Heart left ventricle (tissue), 16 donors: ENCODE measurements around the gene FBXW8. TPM values are rescaled to one million over a fixed set of nuclear protein-coding genes. Genes with fewer than 3 reads are reported as not detected.

Experiments used
- ATAC-seq, 4 donors: fragments of 200-7000 bp; cut with Tn5 transposase; one replicate each; pipeline ENCODE4 v1.9.1; 2020 to 2022; ENCODE audit warnings: moderate library complexity in 4 of 4, mild to moderate bottlenecking in 3 of 4, moderate number of reproducible peaks in 1 of 4
- DNase-seq, 5 donors: peaks; one replicate each; pipeline ENCODE4 v3.0.0-alpha.2; 2020
- H3K27ac ChIP-seq, 12 donors: fragments of 200-600 bp; sonication (generic) in 4 of 12; one replicate each; pipeline versions ENCODE4 v1.5.0 to v1.8.0; 2016 to 2022; ENCODE audit warnings: mild to moderate bottlenecking in 2 of 12
- H3K27me3 ChIP-seq, 9 donors: fragments of 200-600 bp; sonication (generic) in 2 of 9; one replicate each; pipeline versions ENCODE4 v1.5.1 to v1.8.0; 2016 to 2022; ENCODE audit warnings: mild to moderate bottlenecking in 3 of 9
- H3K36me3 ChIP-seq, 9 donors: fragments of 200-600 bp; sonication (generic) in 2 of 9; one replicate each; pipeline versions ENCODE4 v1.5.0 to v1.8.0; 2018 to 2022; ENCODE audit warnings: mild to moderate bottlenecking in 2 of 9
- H3K4me1 ChIP-seq, 12 donors: fragments of 200-600 bp; sonication (generic) in 4 of 12; one replicate each; pipeline versions ENCODE4 v1.5.0 to v1.8.0; 2016 to 2022; ENCODE audit warnings: mild to moderate bottlenecking in 3 of 12
- H3K4me3 ChIP-seq, 12 donors: fragments of 200-600 bp; sonication (generic) in 4 of 12; one replicate each; pipeline versions ENCODE4 v1.5.0 to v1.8.0; 2017 to 2022; ENCODE audit warnings: mild to moderate bottlenecking in 9 of 12, moderate library complexity in 4 of 12
- H3K9me3 ChIP-seq, 12 donors: fragments of 200-600 bp; sonication (generic) in 4 of 12; one replicate each; pipeline versions ENCODE4 v1.5.0 to v1.8.0; 2016 to 2022; ENCODE audit warnings: mild to moderate bottlenecking in 1 of 12
- CTCF ChIP-seq, 12 donors: fragments of 200-600 bp; sonication (generic) in 4 of 12; IDR thresholded peaks; one replicate each; pipeline versions ENCODE4 v1.5.0 to v1.8.0; 2018 to 2022; ENCODE audit warnings: antibody characterized with exemption in 12 of 12, mild to moderate bottlenecking in 5 of 12
- POLR2A ChIP-seq, 2 donors: fragments of 450-650 bp; IDR thresholded peaks; one replicate each; pipeline ENCODE4 v1.6.1; 2017; ENCODE audit warnings: antibody characterized with exemption in 2 of 2, mild to moderate bottlenecking in 2 of 2, moderate library complexity in 2 of 2
- WGBS, 4 donors: extraction: QIAGEN DNeasy Blood & Tissue Kit in 2 of 4; methylation state at CpG; one replicate each; pipeline versions ENCODE4 v1.1.5 to v1.1.7; 2013 to 2018; 5-methylcytosine and 5-hydroxymethylcytosine counted together
- intact Hi-C, 10 donors: fragments of 100-400 bp; cut with DNase I; formaldehyde crosslinking; loops; one replicate each; pipeline versions ENCODE4 v1.11.1 to v1.14.2; 2022
- polyA plus RNA-seq, 2 donors: library from polyadenylated mRNA; stranded (reverse); fragments of 200-250 nt; gene quantifications; one replicate each; pipeline ENCODE4 v1.2.3, GENCODE V29; 2013
- total RNA-seq, 9 donors: library from RNA; depleted of rRNA in 2 of 9; stranded (reverse); fragments of >200 nt in 2 of 9; fragmentation: NEBNext Ultra II Directional in 3 of 9; extraction: Animal tissue kit (Norgen Biotek cat#: 25700) in 3 of 9; gene quantifications; one replicate each; pipeline versions ENCODE4 v1.1.0 to v1.2.4, GENCODE V29; 2016 to 2023
- donor health status: ischemic (EF 13 %, LVEDD 7.1; RV severe dilation, severe dysfunction).
- donor health status: healthy with polysubstance abuse.
- donor health status: DM: no; HTN: yes; CAD: no.
- donor health status: DM: no; HTN: no; CAD: no.
- donor health status: ischemic (EF 25% LVEDD 6.9; RV normal size, moderate dysfunction).
- donor health status: ischemic (EF 25% LVEDD 5.7; RV mildly dilated, moderate dysfunction).
- donor health status: healthy.
- donor health status: DM: yes; HTN: yes; CAD: no.
- donor health status: ischemic (EF 35%, LVEDD 5.7; RV mildly dilated, moderate dysfunction).
- donor health status: nonischemic (EF 11% LVEDD 7.7; RV severe dilation, severe dysfunction).
- donor health status: DM: yes; HTN: yes; CAD: no.
- donor health status: PGD.
- donor health status: ischemic (EF 29% LVEDD 5.4; RV normal size, mild dysfunction).
- donor health status: nonischemic (EF 23%, LVEDD 6.1; RV moderate dilation, normal function).

FBXW8 gene
- total and polyA plus RNA-seq, 11 donors, result 2.4 to 9.7 (median 7.0) TPM

GRCh38 chr12:117059156-117059555 lies 148.4 kb downstream of the FBXW8 start:
- Histone ChIP-seq H3K4me3 (no peak overlapping the region), H3K27ac (peak overlapping the region in 10 of 12 donors; percentile 28 to 74 (median 46)), H3K4me1 (peaks cover 0 to 42% (median 20%) of the 10 kb centered on the region in 12 donors), H3K27me3 (no peaks in the 10 kb centered on the region), H3K9me3 (no peaks in the 10 kb centered on the region), H3K36me3 (peaks cover 0 to 10% (median 0%) of the 10 kb centered on the region in 9 donors)
- intact Hi-C loops, result no loop called here
- DNase-seq (peak in 2 of 5 donors; percentile 50 to 74), ATAC-seq (peak in 3 of 4 donors; percentile 50 to 56 (median 54))
- TF ChIP-seq POLR2A (IDR thresholded peaks at IDR 0.05), result no peak
- no peak for TF ChIP-seq CTCF (IDR thresholded peaks at IDR 0.05)
- 42 to 52% (median 43%) methylated on average over 8 of the region's 8 CpGs for WGBS, 4 donors

- H3K27me3 ChIP-seq, result no peaks in the 10 kb centered on the region
- H3K4me3 ChIP-seq, result no peak overlapping the region
- DNase-seq, result no peak
- H3K9me3 ChIP-seq, result no peaks in the 10 kb centered on the region
- intact Hi-C loops, result no loop called here
- 45 to 59% (median 58%) methylated on average over 17 to 21 of the region's 21 CpGs for WGBS, 4 donors
- H3K4me1 ChIP-seq, result peaks cover 0 to 48% (median 20%) of the 10 kb centered on the region in 12 donors
- H3K27ac ChIP-seq, result peak overlapping the region in 10 of 12 donors; percentile 28 to 74 (median 52)
- H3K36me3 ChIP-seq, result peaks cover 0 to 10% (median 0%) of the 10 kb centered on the region in 9 donors
- peak in 3 of 4 donors; percentile 29 to 61 (median 32) for ATAC-seq
- no peak for TF ChIP-seq POLR2A (IDR thresholded peaks at IDR 0.05)
These were observed 149.6 kb downstream of the FBXW8 start for GRCh38 chr12:117060246-117060928.

GRCh38 chr12:117060929-117061305 lies 150.2 kb downstream of the FBXW8 start:
- intact Hi-C loops, result no loop called here
- no peaks in the 10 kb centered on the region for H3K27me3 ChIP-seq
- H3K36me3 ChIP-seq, result peaks cover 0 to 10% (median 0%) of the 10 kb centered on the region in 9 donors
- TF ChIP-seq CTCF (IDR thresholded peaks at IDR 0.05), result no peak
- TF ChIP-seq POLR2A (IDR thresholded peaks at IDR 0.05), result no peak
- DNase-seq (no peak), ATAC-seq (peak in 2 of 4 donors; percentile 16 to 18)
- peak overlapping the region in 10 of 12 donors; percentile 28 to 74 (median 52) for H3K27ac ChIP-seq
- H3K4me1 ChIP-seq, result peaks cover 0 to 48% (median 20%) of the 10 kb centered on the region in 12 donors
- WGBS, 4 donors, result 61 to 69% (median 64%) methylated on average over 8 of the region's 8 CpGs
- H3K9me3 ChIP-seq, result no peaks in the 10 kb centered on the region
- H3K4me3 ChIP-seq, result no peak overlapping the region

- DNase-seq, result no peak
- Histone ChIP-seq H3K4me3 (no peak overlapping the region), H3K27me3 (no peaks in the 10 kb centered on the region), H3K9me3 (no peaks in the 10 kb centered on the region), H3K36me3 (peaks cover 0 to 4% (median 0%) of the 10 kb centered on the region in 9 donors), H3K4me1 (peaks cover 0 to 48% (median 20%) of the 10 kb centered on the region in 12 donors), H3K27ac (peak overlapping the region in 4 of 12 donors; percentile 1 to 71 (median 46))
- no peak for ATAC-seq
- 92 to 96% (median 93%) methylated on average over 4 of the region's 4 CpGs for WGBS, 4 donors
- intact Hi-C loops, result no loop called here
- TF ChIP-seq CTCF (IDR thresholded peaks at IDR 0.05), result no peak
- no peak for TF ChIP-seq POLR2A (IDR thresholded peaks at IDR 0.05)
These were observed 150.9 kb downstream of the FBXW8 start for GRCh38 chr12:117061555-117062079.
